H1 (cell line): ENCODE data around the gene MID1. TPM values are rescaled to one million over a fixed set of nuclear protein-coding genes. Genes with fewer than 3 reads are reported as not detected.

Experiments used
- BCL11A ChIP-seq, 2 experiments: IDR thresholded peaks; one replicate each; pipeline ENCODE4 v1.6.1; 2011; ENCODE audit warnings: low read depth in 2 of 2, low read length in 2 of 2, mild to moderate bottlenecking in 2 of 2
- CEBPB ChIP-seq: IDR thresholded peaks from 2 replicates; pipeline ENCODE4 v1.6.1; 2012; ENCODE audit warnings: low read depth, low read length
- CHD1 ChIP-seq: IDR thresholded peaks from 2 replicates; pipeline ENCODE4 v1.6.1; 2012; ENCODE audit warnings: low read depth, low read length, improper control_type of control experiment
- NANOG ChIP-seq: IDR thresholded peaks from 2 replicates; pipeline ENCODE4 v1.6.1; 2011; ENCODE audit warnings: low read length, low read depth, mild to moderate bottlenecking, inconsistent platforms; ENCODE audit not compliant: insufficient read depth, poor library complexity, severe bottlenecking
- SIRT6 ChIP-seq: IDR thresholded peaks from one replicate; pipeline ENCODE4 v1.7.1; 2012; ENCODE audit warnings: low read length, inconsistent platforms
- SRF ChIP-seq: IDR thresholded peaks from 2 replicates; pipeline ENCODE4 v1.6.1; 2011; ENCODE audit warnings: mild to moderate bottlenecking, low read depth, low read length, moderate library complexity
- polyA plus RNA-seq, 7 experiments: library from polyadenylated mRNA; depleted of rRNA in 3 of 7; stranded (reverse) in 5 of 7; unstranded in 2 of 7; fragments of >200 nt in 5 of 7; fragments of 200-250 nt in 2 of 7; gene quantifications; 1 replicate in 5 of 7; 2 replicates in 1 of 7; 4 replicates in 1 of 7; pipeline versions ENCODE4 v1.2.1 to v1.2.3, GENCODE V29; 2011 to 2013; ENCODE audit warnings: missing spikeins in 2 of 7, mixed read lengths in 2 of 7
- total RNA-seq: library from RNA; stranded (reverse); fragmentation: NEBNext Ultra II Directional; extraction: Animal tissue kit (Norgen Biotek cat#: 25700); gene quantifications from 2 replicates; pipeline ENCODE4 v1.2.1, GENCODE V29; 2021

Gene MID1
- total and polyA plus RNA-seq, 2 of the 8 experiments (the other 6 are each of a cell fraction or from before 2014, with no cell fraction given) = 12.9 to 54.3 TPM

GRCh38 chrX:10507876-10508275 lies 112.5 kb downstream of the MID1 start (continued):
- TF ChIP-seq CEBPB (no peak), NANOG (no peak), CHD1 (no peak), SRF (no peak), BCL11A (IDR thresholded peaks at IDR 0.05; ENCODE audit: low read depth in 2 of 2, low read length in 2 of 2) (no peak), SIRT6 (no peak)
